Mesenchymal stem cell (in vitro differentiated cells and primary cell): ENCODE measurements around the gene TADA3.

Experiments used
- DNase-seq: peaks from one replicate; pipeline ENCODE4 v3.0.0-alpha.2; 2013
- H2AFZ ChIP-seq: one replicate; pipeline ENCODE4 v1.6.1; 2013; ENCODE audit warnings: low read depth, mild to moderate bottlenecking, control low read depth, inconsistent platforms, low read length, moderate library complexity
- H2AK5ac ChIP-seq: 2 replicates; pipeline ENCODE4 v1.6.1; 2013; ENCODE audit warnings: low read length, moderate library complexity, mild to moderate bottlenecking, inconsistent platforms; ENCODE audit not compliant: severe bottlenecking
- H2BK120ac ChIP-seq: one replicate; pipeline ENCODE4 v1.6.1; 2013; ENCODE audit warnings: low read depth, mild to moderate bottlenecking, inconsistent platforms, low read length, moderate library complexity
- H2BK12ac ChIP-seq, 2 experiments: one replicate each; pipeline ENCODE4 v1.6.1; 2013; ENCODE audit warnings: inconsistent platforms in 2 of 2, low read length in 2 of 2, mild to moderate bottlenecking in 2 of 2, moderate library complexity in 2 of 2, control low read depth in 1 of 2
- H2BK15ac ChIP-seq: one replicate; pipeline ENCODE4 v1.6.1; 2013; ENCODE audit warnings: mild to moderate bottlenecking, low read depth, inconsistent platforms; ENCODE audit not compliant: poor library complexity, severe bottlenecking
- H2BK5ac ChIP-seq: 2 replicates; pipeline ENCODE4 v1.6.1; 2013; ENCODE audit warnings: low read depth, mild to moderate bottlenecking, low read length, control low read depth, inconsistent platforms; ENCODE audit not compliant: poor library complexity, severe bottlenecking
- H3K14ac ChIP-seq, 2 experiments: one replicate each; pipeline ENCODE4 v1.6.1; 2013; ENCODE audit warnings: inconsistent platforms in 2 of 2, low read length in 2 of 2, control low read depth in 1 of 2, mild to moderate bottlenecking in 1 of 2, moderate library complexity in 1 of 2
- H3K18ac ChIP-seq, 2 experiments: one replicate each; pipeline ENCODE4 v1.6.1; 2013; ENCODE audit warnings: inconsistent platforms in 2 of 2, low read length in 2 of 2, control low read depth in 1 of 2, low read depth in 1 of 2, mild to moderate bottlenecking in 1 of 2
- H3K23ac ChIP-seq, 2 experiments: one replicate each; pipeline ENCODE4 v1.6.1; 2013; ENCODE audit warnings: inconsistent platforms in 2 of 2, low read length in 2 of 2, mild to moderate bottlenecking in 2 of 2, moderate library complexity in 2 of 2, control low read depth in 1 of 2
- H3K27ac ChIP-seq: 2 replicates; pipeline ENCODE4 v1.5.1; 2013; ENCODE audit warnings: mild to moderate bottlenecking, moderate library complexity, low read length, control low read depth, inconsistent platforms; ENCODE audit not compliant: poor library complexity, severe bottlenecking
- H3K27me3 ChIP-seq, 2 experiments: 2 replicates each; pipeline versions ENCODE4 v1.6.1 to v1.7.0; 2013; ENCODE audit warnings: low read length in 2 of 2, mild to moderate bottlenecking in 2 of 2, moderate library complexity in 2 of 2, control low read depth in 1 of 2, inconsistent platforms in 1 of 2; ENCODE audit not compliant: control insufficient read depth in 1 of 2, insufficient read depth in 1 of 2
- H3K36me3 ChIP-seq, 2 experiments: 2 replicates each; pipeline versions ENCODE4 v1.6.1 to v1.7.0; 2013; ENCODE audit warnings: low read length in 2 of 2, control low read depth in 1 of 2, inconsistent platforms in 1 of 2, low read depth in 1 of 2, mild to moderate bottlenecking in 1 of 2; ENCODE audit not compliant: insufficient read depth in 2 of 2, control insufficient read depth in 1 of 2
- H3K4ac ChIP-seq, 2 experiments: one replicate each; pipeline ENCODE4 v1.6.1; 2013; ENCODE audit warnings: inconsistent platforms in 2 of 2, low read length in 2 of 2, mild to moderate bottlenecking in 2 of 2, moderate library complexity in 2 of 2, control low read depth in 1 of 2, low read depth in 1 of 2
- H3K4me1 ChIP-seq: 2 replicates; pipeline ENCODE4 v1.6.1; 2013; ENCODE audit warnings: low read depth, low read length, control low read depth; ENCODE audit not compliant: control insufficient read depth, insufficient read depth
- H3K4me2 ChIP-seq: 2 replicates; pipeline ENCODE4 v1.6.1; 2013; ENCODE audit warnings: low read length, mild to moderate bottlenecking, inconsistent platforms; ENCODE audit not compliant: poor library complexity, severe bottlenecking
- H3K4me3 ChIP-seq, 2 experiments: 2 replicates each; pipeline versions ENCODE4 v1.5.1 to v1.7.0; 2013; ENCODE audit warnings: low read length in 2 of 2, mild to moderate bottlenecking in 2 of 2, control low read depth in 1 of 2, low read depth in 1 of 2; ENCODE audit not compliant: insufficient read depth in 1 of 2
- H3K79me1 ChIP-seq: replicated peaks from 2 replicates; pipeline ENCODE4 v1.6.1; 2013; ENCODE audit warnings: mild to moderate bottlenecking, control low read depth, low read length, inconsistent platforms; ENCODE audit not compliant: poor library complexity, severe bottlenecking
- H3K9ac ChIP-seq: 2 replicates; pipeline ENCODE4 v1.7.0; 2013; ENCODE audit warnings: mild to moderate bottlenecking, low read length, moderate library complexity
- H3K9me3 ChIP-seq: 2 replicates; pipeline ENCODE4 v1.7.0; 2013; ENCODE audit warnings: mild to moderate bottlenecking, low read length; ENCODE audit not compliant: control insufficient read depth
- H4K8ac ChIP-seq: one replicate; pipeline ENCODE4 v1.6.1; 2013; ENCODE audit warnings: inconsistent platforms, mild to moderate bottlenecking, low read length, moderate library complexity
- H4K91ac ChIP-seq: one replicate; pipeline ENCODE4 v1.6.1; 2013; ENCODE audit warnings: mild to moderate bottlenecking, low read length, inconsistent platforms
- WGBS: methylation state at CpG from one replicate; pipeline ENCODE4 v1.1.7; 2013; ENCODE audit warnings: mixed read lengths; 5-methylcytosine and 5-hydroxymethylcytosine counted together

TADA3 gene

GRCh38 chr3:9769012-9769411 lies 23.3 kb downstream of the TADA3 start:
- Histone ChIP-seq H3K79me1 (peaks cover 16% of the 10 kb centered on the region), H2BK15ac (peak overlapping the region; percentile 61), H3K4me3 (peak overlapping the region in 1 of 2 experiments; percentile 86), H3K27me3 (no peaks in the 10 kb centered on the region), H3K18ac (no peak overlapping the region), H3K4me2 (peak overlapping the region; percentile 96), H3K23ac (peak overlapping the region in 1 of 2 experiments; percentile 41), H3K9ac (peak overlapping the region; percentile 93), H3K27ac (no peak overlapping the region), H3K36me3 (peaks cover 5 to 15% of the 10 kb centered on the region in 2 experiments), H2BK12ac (peak overlapping the region in 1 of 2 experiments; percentile 57), H3K9me3 (no peaks in the 10 kb centered on the region), H4K8ac (peak overlapping the region; percentile 47), H2AFZ (no peak overlapping the region), H2BK5ac (no peak overlapping the region), H2AK5ac (peak overlapping the region; percentile 66), H4K91ac (no peak overlapping the region), H3K14ac (peak overlapping the region in 1 of 2 experiments; percentile 58), H3K4ac (peak overlapping the region in 1 of 2 experiments; percentile 56), H3K4me1 (peaks cover 12% of the 10 kb centered on the region), H2BK120ac (no peak overlapping the region)
- DNase-seq = no peak
- WGBS = 95% methylated on average over 5 of the region's 5 CpGs

- Histone ChIP-seq H3K27ac (no peak overlapping the region), H2BK15ac (no peak overlapping the region), H3K4me3 (peak overlapping the region in 1 of 2 experiments; percentile 86), H2AK5ac (no peak overlapping the region), H3K18ac (no peak overlapping the region), H3K27me3 (no peaks in the 10 kb centered on the region), H3K9ac (peak overlapping the region; percentile 93), H3K9me3 (no peaks in the 10 kb centered on the region), H3K23ac (no peak overlapping the region), H3K4me1 (peaks cover 12% of the 10 kb centered on the region), H3K79me1 (peaks cover 16% of the 10 kb centered on the region), H3K4ac (no peak overlapping the region), H3K4me2 (no peak overlapping the region), H3K14ac (no peak overlapping the region), H2BK120ac (no peak overlapping the region), H2BK5ac (no peak overlapping the region), H4K91ac (no peak overlapping the region), H2BK12ac (no peak overlapping the region), H2AFZ (no peak overlapping the region), H3K36me3 (peaks cover 5 to 15% of the 10 kb centered on the region in 2 experiments), H4K8ac (no peak overlapping the region)
- no peak for DNase-seq
- 88% methylated on average over 5 of the region's 6 CpGs for WGBS
These were observed 24.0 kb downstream of the TADA3 start for GRCh38 chr3:9768141-9768775.

- no peak overlapping the region for H2BK15ac ChIP-seq
- H3K79me1 ChIP-seq = peaks cover 19% of the 10 kb centered on the region
- no peak overlapping the region for H2BK12ac ChIP-seq
- H3K4me2 ChIP-seq = no peak overlapping the region
- H3K4ac ChIP-seq = no peak overlapping the region
- H3K23ac ChIP-seq = no peak overlapping the region
- peaks cover 12% of the 10 kb centered on the region for H3K4me1 ChIP-seq
- H4K8ac ChIP-seq = no peak overlapping the region
- H3K36me3 ChIP-seq = peaks cover 10 to 22% of the 10 kb centered on the region in 2 experiments
- H3K14ac ChIP-seq = no peak overlapping the region
- no peak overlapping the region for H2AFZ ChIP-seq
- no peak overlapping the region for H3K18ac ChIP-seq
- peak overlapping the region; percentile 1 for H3K9ac ChIP-seq
- no peak overlapping the region for H2AK5ac ChIP-seq
- no peak overlapping the region for H3K27ac ChIP-seq
- no peaks in the 10 kb centered on the region for H3K9me3 ChIP-seq
- no peaks in the 10 kb centered on the region for H3K27me3 ChIP-seq
- H2BK5ac ChIP-seq = no peak overlapping the region
- H4K91ac ChIP-seq = no peak overlapping the region
- 88% methylated on average over 7 of the region's 7 CpGs for WGBS
- H3K4me3 ChIP-seq = no peak overlapping the region
- no peak for DNase-seq
- H2BK120ac ChIP-seq = no peak overlapping the region
These were observed 24.9 kb downstream of the TADA3 start for GRCh38 chr3:9767418-9767817.

GRCh38 chr3:9765865-9766264 lies 26.4 kb downstream of the TADA3 start:
- no peak overlapping the region for H2BK5ac ChIP-seq
- no peak for DNase-seq
- H3K27ac ChIP-seq = no peak overlapping the region
- no peak overlapping the region for H2AFZ ChIP-seq
- H3K9me3 ChIP-seq = no peaks in the 10 kb centered on the region
- peaks cover 19% of the 10 kb centered on the region for H3K79me1 ChIP-seq
- no peak overlapping the region for H2BK15ac ChIP-seq
- no peak overlapping the region for H3K18ac ChIP-seq
- peaks cover 12% of the 10 kb centered on the region for H3K4me1 ChIP-seq
- no peak overlapping the region for H4K91ac ChIP-seq
- peak overlapping the region; percentile 10 for H4K8ac ChIP-seq
- H2BK120ac ChIP-seq = no peak overlapping the region
- WGBS = 89% methylated on average over 4 of the region's 4 CpGs
- no peak overlapping the region for H3K4me2 ChIP-seq
- H3K4me3 ChIP-seq = no peak overlapping the region
- no peak overlapping the region for H2AK5ac ChIP-seq
- H3K23ac ChIP-seq = no peak overlapping the region
- no peak overlapping the region for H3K4ac ChIP-seq
- H2BK12ac ChIP-seq = no peak overlapping the region
- H3K9ac ChIP-seq = no peak overlapping the region
- H3K14ac ChIP-seq = no peak overlapping the region
- H3K36me3 ChIP-seq = peaks cover 16 to 36% of the 10 kb centered on the region in 2 experiments
- H3K27me3 ChIP-seq = no peaks in the 10 kb centered on the region
